NCI-H146 treated with DMSO at 0.1 percent for 48 hours (cell line): ENCODE measurements around the gene CRYBB1.
"Not testable (repeated sequence)": the region's sequence is repeated elsewhere in the genome, so short reads cannot be mapped to it uniquely, and the experiment has no call there.

ENCODE experiments used
- DNase-seq: peaks from one replicate; lab custom pipeline; 2025; ENCODE audit not compliant: unreplicated experiment; lab: John Stamatoyannopoulos, UW

Gene CRYBB1

DNA sequence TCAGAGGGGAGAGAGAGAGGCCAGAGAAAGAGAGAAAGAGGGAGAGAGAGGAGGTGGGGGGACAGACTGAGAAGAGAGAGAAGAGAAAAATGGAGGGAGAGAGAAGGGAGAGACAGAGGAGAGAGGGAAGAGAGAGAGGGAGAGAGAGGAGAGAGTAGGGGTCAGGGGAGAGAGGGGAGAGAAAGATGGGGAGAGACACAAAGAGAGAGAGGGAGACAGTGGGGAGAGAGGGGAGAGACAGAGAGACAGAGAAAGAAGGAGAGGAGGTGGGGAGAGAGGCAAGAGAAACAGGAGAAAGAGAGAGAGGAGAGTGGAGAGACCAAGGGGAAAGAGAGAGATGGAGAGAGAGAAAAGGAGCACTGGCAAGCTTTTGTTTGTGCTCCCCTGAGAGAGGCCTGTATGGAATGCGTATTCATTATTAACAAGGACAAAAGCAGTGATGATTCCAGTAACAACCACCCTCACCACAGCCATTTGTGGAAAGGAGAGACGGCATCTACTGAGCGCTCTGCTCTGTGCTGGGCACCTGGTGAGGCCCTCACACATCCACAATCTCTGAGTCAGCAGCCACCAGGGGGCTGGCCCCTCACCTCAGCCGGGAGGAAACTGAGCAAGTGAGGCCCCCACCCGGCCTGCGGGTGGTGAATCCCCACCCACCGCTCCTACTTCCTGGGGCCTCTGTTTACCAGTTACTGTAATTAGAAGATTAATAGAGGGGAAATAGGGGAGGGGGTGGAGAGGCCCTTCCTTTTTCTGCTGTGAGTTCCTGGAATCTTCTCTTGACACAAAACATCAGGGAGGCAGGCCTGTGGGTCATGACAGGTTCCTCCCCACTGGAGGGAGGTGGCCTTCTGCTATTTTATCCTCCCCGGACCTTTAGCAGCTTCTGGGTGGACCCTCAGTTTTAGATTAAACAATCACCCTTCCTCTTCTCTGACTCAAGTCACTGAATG is 24.9 kb upstream of the CRYBB1 start:
- DNase-seq = peak; percentile 4

GRCh38 chr22:26636296-26636695 is 18.5 kb upstream of the CRYBB1 start:
- DNase-seq = no peak

DNA sequence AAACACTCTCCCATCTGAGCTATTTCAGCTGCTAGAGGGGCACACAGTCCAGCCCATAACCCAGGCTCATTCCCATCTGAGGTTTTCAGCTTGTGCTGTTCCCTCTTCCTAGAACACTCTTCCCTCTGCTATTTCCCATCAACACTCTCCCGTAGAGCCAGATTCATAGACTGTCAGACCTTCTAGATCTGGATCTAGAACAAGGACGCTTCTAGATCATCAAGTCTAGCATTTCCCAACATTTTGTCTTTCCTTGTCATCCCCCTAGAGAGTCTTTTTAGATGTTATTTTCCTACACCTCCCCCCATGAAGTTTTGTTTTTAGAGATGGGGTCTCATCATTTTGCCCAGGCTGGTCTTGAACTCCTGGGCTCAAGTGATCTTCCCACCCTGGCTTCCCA is 17.3 kb upstream of the CRYBB1 start:
- no peak for DNase-seq

- DNase-seq = no peak
Measured at GRCh38 chr22:26634189-26634588, 16.4 kb upstream of the CRYBB1 start.

- DNase-seq = no peak
Measured at GRCh38 chr22:26632422-26633155, 14.8 kb upstream of the CRYBB1 start.

GRCh38 chr22:26631282-26631681 is 13.5 kb upstream of the CRYBB1 start:
- no peak for DNase-seq

DNA sequence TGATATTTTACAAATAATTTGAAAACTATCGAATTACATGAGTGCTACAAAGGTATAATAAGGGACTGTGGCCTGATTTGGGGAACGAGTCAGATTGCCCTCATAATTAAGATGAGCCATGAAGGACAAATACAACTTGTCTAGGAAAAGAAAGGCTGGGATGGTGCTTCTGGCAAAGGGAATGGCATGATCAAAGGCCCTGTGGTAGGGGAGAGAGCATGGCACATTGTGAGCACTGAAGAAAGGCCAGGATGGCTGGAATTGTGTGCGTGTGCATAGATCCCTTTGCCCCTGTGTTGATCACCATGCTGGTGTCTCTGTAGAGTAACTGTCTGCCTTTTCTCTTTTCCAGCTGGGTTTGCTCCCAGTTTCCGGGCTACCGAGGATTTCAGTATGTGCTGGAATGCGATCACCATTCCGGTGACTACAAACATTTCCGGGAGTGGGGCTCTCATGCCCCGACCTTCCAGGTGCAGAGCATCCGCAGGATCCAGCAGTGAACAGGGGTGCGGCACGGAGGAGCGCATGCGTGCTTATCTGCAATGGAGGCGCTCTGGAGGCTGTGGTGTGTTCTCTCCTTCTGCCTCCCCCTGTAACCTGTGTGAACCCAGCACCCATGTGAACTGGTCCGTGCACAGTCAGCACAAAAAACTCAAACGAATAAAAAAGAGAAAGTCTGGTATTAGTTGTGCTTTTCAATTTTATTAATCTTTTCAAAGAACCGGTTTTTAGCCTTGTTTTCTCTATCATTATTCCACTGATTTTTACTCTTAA is 12.3 kb upstream of the CRYBB1 start:
- no peak for DNase-seq

DNA sequence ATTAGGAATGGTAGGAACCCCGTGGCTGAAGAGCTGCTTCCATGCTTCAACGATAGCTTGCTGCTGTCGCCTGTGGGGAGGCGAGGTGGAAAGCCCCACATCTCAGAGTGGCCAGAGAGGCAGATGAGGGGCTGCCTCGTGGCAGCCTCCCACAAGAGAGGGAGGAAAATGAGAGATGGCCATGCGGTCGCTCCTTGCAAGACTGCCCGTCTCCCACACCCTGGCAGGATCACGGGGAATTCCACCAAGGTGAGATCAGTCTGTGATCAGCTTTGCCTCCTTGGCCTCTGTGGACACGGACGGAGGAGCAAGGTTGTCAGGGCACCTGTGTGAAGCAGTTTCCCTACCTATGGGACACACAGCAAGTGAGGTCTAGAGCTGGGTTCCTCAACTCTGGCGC is 7.0 kb upstream of the CRYBB1 start:
- no peak for DNase-seq

DNA sequence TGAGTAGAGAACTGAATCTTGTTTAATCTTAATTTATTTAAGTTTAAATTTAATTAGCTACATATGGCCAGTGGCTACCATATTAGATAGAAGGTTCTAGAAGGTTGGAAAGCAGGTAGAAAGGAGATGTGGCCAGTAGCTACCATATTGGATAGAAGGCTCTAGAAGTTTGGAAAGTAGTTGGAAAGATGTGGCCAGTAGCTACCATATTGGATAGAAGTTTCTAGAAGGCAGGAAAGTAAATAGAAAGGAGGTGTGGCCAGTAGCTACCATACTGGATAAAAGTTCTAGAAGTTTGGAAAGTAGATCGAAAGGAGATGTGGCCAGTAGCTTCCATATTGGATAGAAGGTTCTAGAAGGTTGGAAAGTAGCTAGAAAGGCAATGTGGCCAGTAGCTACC is 6.2 kb upstream of the CRYBB1 start:
- DNase-seq = no peak

GRCh38 chr22:26621663-26622062 is 3.8 kb upstream of the CRYBB1 start, which contains the start of gene CRYBA4:
TSS of gene CRYBA4 (plus strand) at chr22:26621963. CDS start at chr22:26622597, 634 bp downstream.
- no peak for DNase-seq

DNA sequence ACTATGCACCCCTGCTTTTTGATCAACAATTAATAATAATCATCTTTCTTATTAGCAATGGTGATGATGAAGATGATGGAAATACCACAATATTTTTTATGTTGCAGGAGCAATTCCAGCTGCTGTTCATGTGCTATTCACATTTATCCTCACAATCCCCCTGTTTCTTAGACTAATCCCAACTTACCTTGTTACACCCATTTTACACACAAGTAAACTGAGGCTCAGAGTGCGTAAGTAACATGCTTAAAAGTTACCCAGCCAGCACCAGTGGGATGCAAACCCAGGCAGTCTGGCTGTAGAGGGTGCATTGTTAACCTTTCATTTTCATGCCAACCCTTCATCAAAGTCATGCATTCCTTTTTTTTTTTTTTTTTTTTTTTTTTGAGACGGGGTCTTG is 2.4 kb upstream of the CRYBB1 start:
- DNase-seq = no peak

DNA sequence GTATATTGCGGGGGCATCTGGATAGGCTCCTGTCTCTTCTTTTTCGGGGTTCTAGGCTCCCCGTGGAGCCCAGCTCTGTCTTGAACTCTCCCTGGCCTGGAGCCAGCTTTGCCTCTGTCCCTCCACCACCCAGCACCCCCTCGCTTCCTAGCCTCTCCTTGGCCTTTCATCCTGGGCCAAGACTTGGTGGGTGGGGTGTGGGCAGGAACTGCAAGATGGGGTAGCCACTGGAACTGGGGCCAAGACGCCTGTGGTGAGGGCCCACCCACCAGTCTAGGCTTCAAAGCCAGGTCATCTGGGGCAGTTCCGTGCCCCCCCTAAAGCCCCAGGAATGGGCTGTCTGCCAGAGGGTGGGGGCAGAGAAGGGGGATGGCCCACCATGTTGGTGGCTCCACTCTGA is 1.7 kb upstream of the CRYBB1 start:
- DNase-seq = no peak

DNA sequence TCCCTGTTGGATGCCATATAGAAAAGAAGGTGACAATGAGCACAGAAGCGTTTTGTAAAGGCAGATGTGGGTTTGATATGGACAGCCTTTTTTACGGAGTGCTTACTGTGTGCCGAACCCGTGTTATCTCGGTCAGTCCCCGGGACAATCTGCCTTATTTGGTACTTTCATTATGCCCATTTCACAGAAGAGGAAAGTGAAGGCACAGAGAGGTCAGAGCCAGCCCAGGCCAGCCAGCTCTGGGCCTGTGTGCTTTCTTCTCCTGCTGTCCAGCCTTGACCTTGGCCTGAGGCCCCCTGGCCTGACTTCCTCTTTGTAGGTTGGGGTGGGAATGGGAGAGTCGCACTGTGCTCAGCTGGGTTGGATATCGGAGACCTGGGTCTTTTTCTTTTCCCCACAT is 628 bp upstream of the CRYBB1 start:
- no peak for DNase-seq

GRCh38 chr22:26616650-26617049 is 1.2 kb downstream of the CRYBB1 start:
- DNase-seq = no peak

- no peak for DNase-seq
Measured at GRCh38 chr22:26615830-26616435, 1.9 kb downstream of the CRYBB1 start.

DNA sequence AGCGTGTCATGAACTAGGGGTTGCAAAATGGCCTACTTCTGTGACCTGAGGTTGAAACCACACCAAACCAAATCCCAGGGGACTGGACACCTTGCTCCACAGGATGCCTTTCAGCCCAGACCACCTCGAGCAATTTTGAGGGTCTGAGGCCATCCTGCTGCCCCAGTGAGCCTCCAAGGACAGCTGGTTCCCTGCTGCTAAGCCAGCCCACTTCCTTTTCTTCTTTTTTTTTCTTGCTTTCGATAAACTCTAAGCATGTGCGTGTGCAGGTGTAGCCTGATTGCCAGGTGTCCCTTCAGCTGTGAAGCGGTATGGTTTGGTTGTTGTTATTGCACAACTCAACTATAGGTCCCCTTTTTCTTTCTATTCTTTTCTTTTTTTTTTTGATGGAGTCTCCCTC is 2.7 kb downstream of the CRYBB1 start:
- DNase-seq = peak; percentile 14

DNA sequence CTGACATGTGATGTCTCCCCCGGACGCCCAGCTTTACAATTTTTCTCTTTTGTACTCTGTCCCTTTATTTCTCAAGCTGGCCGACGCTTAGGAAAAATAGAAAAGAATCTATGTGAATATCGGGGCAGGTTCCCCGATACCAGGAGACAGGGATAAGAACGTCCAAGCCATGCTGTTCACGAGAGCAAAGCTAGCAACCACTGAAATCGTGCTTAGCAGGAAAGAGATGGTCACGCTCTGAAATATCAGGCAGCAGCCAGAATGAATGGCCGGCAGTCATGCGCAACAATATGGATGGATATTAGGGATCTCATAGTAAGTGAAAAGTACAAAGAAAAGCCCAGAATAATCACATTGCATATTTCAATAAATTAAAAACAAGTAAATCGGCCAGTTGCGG is 3.5 kb downstream of the CRYBB1 start:
- no peak for DNase-seq

DNA sequence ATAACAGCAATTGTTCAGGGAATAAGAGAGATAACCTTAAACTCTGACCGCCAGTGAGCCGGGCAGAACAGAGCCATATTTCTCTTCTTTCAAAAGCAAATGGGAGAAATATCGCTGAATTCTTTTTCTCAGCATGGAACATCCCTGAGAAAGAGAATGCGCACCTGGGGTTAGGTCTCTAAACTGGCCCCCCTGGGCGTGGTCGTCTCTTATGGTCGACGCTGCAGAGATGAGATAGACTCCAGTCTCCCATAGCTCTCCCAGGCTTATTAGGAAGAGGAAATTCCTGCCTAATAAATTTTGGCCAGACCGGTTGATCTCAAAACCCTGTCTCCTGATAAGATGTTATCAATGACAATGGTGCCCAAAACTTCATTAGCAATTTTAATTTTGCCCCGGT is 4.1 kb downstream of the CRYBB1 start:
- not testable (repeated sequence) for DNase-seq

DNA sequence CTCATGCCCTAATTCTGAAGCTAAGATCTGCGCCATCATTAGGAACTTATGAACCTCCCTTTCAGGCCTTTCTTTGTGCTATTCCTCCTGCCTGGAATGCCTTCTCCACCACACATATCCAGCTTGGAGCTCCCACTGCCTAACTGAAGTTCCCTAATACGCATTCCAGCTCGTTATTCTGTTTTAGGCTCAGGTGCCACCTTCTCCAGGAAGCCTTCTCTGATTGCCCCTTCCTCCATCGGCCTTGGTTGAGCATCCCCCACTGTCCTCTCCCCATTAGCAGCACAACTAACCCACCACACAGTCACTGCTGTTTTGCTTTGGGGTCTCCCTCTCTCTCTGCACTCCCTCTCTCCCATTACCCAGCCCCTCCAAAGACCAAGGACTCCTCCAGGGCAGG is 5.2 kb downstream of the CRYBB1 start:
- no peak for DNase-seq

DNA sequence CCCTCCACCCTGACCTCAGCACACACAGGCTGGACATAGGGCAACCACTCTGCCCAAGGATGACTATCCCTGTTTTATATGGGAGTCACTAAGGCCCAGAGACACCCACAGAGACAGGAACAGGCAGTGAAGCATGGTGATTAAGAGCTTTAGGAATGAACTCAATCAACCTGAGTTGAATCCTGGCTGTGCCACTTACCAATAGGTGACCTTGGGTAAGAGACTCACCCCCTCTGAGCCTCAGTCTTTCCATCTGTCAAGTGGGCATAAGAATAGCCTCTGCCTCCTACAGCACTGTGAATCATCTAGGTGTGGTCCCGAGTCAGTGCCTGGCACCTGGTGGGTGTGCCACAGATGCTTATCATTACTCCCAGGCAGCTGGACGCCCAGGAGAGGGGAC is 6.8 kb downstream of the CRYBB1 start:
- DNase-seq = no peak
